ENCODE measurements around the gene TWIST2.

TWIST2 gene

DNA sequence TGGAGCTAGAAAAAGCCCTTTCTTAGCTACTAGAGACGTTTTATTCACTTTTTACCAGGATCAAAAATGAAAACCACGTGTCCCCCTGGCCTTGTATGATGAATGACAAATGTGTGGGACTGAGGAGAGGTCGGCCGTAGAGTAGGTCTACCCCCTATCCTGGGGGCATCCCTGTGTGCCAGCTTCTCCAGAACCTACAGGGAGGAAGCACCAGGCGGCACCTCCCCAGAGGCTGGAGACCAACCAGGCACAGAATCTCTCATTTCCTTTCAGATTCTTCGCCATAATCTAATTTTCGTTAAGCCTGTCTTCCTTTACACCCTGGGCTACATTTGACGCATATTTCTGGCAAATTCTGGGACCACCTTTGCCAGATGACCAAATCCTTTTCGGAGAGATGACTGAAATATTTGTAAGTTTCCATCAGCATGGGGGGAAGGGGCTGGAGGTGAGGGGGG lies 15.9 kb downstream of the TWIST2 start:
- Histone ChIP-seq H3K36me3 (replicated peaks; ENCODE audit: insufficient read depth, low read length) (no peaks in the 10 kb centered on the region), H3K9me3 (replicated peaks; ENCODE audit: insufficient read depth, low read length) (no peaks in the 10 kb centered on the region), H3K79me2 (ENCODE audit: low read length) (no peaks in the 10 kb centered on the region), H3K27ac (ENCODE audit: low read length) (no peak overlapping the region), H3K27me3 (replicated peaks; ENCODE audit: insufficient read depth, low read length) (peaks cover 50% of the 10 kb centered on the region), H4K20me1 (ENCODE audit: insufficient read depth, low read length) (no peaks in the 10 kb centered on the region), H2AFZ (ENCODE audit: low read length) (no peak overlapping the region), H3K4me2 (ENCODE audit: low read depth, low read length) (no peak overlapping the region), H3K4me1 (ENCODE audit: low read length) (no peaks in the 10 kb centered on the region), H3K9me2 (replicated peaks; ENCODE audit: insufficient read depth, low read length) (no peaks in the 10 kb centered on the region), H3F3A (ENCODE audit: insufficient read depth, low read length) (no peaks in the 10 kb centered on the region), H3K9ac (ENCODE audit: low read length) (no peak overlapping the region), H3K4me3 (ENCODE audit: low read length) (no peak overlapping the region)
- no peak for DNase-seq
- TF ChIP-seq EZH2phosphoT487 (IDR thresholded peaks at IDR 0.05; ENCODE audit: low read length) = no peak
- TF ChIP-seq EZH2 (optimal IDR thresholded peaks at IDR 0.05; ENCODE audit: low read depth, low read length) = no peak
- TF ChIP-seq, protein P1, sequence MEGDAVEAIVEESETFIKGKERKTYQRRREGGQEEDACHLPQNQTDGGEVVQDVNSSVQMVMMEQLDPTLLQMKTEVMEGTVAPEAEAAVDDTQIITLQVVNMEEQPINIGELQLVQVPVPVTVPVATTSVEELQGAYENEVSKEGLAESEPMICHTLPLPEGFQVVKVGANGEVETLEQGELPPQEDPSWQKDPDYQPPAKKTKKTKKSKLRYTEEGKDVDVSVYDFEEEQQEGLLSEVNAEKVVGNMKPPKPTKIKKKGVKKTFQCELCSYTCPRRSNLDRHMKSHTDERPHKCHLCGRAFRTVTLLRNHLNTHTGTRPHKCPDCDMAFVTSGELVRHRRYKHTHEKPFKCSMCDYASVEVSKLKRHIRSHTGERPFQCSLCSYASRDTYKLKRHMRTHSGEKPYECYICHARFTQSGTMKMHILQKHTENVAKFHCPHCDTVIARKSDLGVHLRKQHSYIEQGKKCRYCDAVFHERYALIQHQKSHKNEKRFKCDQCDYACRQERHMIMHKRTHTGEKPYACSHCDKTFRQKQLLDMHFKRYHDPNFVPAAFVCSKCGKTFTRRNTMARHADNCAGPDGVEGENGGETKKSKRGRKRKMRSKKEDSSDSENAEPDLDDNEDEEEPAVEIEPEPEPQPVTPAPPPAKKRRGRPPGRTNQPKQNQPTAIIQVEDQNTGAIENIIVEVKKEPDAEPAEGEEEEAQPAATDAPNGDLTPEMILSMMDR (IDR thresholded peaks at IDR 0.05; ENCODE audit: low read length) = no peak

DNA sequence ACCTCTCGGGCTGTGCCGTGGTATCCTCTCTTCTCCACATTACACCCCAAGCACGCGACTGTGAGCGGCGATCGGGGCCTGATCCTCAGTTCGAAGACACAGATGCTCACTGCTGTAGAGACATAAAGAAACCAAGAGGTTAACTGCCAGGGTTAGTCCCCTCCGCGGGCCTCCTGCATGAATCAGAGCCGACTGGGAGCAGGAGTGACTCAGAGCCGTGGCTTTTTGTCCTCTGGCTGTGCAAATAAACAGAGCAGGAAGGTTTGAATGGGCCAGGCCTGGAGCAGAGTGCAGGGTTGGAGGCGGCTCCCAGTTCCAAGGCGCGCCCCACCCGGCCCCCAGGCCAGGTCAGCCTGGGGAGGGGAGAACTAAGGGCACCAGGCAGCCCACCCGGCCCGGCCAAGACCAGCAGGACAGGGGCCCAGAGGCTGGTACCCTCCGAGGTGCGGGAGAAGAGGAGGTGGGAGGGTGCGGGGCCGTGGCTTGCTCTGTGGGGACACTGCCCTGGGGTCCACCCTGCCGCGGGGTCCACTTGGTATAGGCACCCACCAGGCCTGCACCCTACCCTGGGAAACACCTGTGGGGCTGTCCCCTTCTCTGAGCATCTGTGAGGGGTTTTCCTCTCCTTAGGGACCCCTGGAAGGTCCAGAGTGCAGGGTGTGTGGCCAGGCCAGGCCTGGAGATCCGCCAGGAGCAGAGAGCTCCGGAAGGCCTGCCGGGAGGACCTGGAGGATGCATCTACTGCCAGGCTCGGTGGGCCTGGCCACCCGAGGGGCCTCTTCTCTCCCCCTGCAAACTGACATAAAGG lies 16.5 kb downstream of the TWIST2 start:
- H3K4me3 ChIP-seq (ENCODE audit: low read length) = no peak overlapping the region

DNA sequence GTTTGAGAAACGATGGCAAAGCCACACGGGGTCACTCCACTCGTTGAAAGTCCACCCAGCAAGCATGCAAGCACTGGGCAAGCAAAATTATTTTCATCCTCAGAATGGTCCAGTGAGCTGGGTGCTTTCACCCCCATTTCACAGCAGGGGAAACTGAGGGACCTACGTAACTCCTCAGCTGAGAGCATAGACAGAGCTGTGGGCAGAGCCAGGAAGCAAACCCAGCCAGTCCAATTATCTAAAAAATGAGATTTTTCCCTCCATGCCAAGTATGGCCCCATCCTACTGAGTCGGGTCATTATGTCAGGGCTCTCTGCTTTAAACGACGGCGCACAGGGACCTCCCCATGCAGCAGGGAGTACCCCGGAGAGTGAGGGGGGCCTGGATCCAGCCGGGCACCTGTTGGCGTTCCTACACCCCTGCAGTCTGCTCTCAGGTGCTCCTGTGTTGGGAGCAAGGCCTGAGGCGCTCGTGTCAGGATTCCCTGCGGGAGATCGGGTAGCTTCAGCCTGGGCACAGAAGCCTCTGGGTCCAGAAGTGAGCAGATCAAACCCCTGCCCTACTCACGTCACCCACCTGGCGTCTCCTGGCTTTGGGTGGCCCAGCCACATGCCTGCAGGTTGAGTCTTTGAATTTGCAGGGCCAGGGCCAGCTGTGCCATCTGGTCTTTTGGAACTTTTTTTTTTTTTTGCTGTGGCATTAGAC lies 17.3 kb downstream of the TWIST2 start:
- no peak overlapping the region for H3K4me3 ChIP-seq (ENCODE audit: low read length)
- H3K9me2 ChIP-seq (replicated peaks; ENCODE audit: insufficient read depth, low read length) = no peaks in the 10 kb centered on the region
- H3K9me3 ChIP-seq (replicated peaks; ENCODE audit: insufficient read depth, low read length) = no peaks in the 10 kb centered on the region
- no peaks in the 10 kb centered on the region for H3K36me3 ChIP-seq (replicated peaks; ENCODE audit: insufficient read depth, low read length)
- TF ChIP-seq EZH2phosphoT487 (IDR thresholded peaks at IDR 0.05; ENCODE audit: low read length) = no peak
- TF ChIP-seq, protein P1 (IDR thresholded peaks at IDR 0.05; ENCODE audit: low read length) = no peak
- no peak for TF ChIP-seq EZH2 (optimal IDR thresholded peaks at IDR 0.05; ENCODE audit: low read depth, low read length)
- H2AFZ ChIP-seq (ENCODE audit: low read length) = no peak overlapping the region
- H4K20me1 ChIP-seq (ENCODE audit: insufficient read depth, low read length) = no peaks in the 10 kb centered on the region
- DNase-seq = no peak
- no peaks in the 10 kb centered on the region for H3F3A ChIP-seq (ENCODE audit: insufficient read depth, low read length)
- H3K9ac ChIP-seq (ENCODE audit: low read length) = no peak overlapping the region
- H3K79me2 ChIP-seq (ENCODE audit: low read length) = no peaks in the 10 kb centered on the region
- no peak overlapping the region for H3K27ac ChIP-seq (ENCODE audit: low read length)
- no peaks in the 10 kb centered on the region for H3K4me1 ChIP-seq (ENCODE audit: low read length)
- H3K27me3 ChIP-seq (replicated peaks; ENCODE audit: insufficient read depth, low read length) = peaks cover 42% of the 10 kb centered on the region
- H3K4me2 ChIP-seq (ENCODE audit: low read depth, low read length) = no peak overlapping the region

More for the DNA sequence above, 16.5 kb downstream of the TWIST2 start:
- TF ChIP-seq EZH2 (optimal IDR thresholded peaks at IDR 0.05; ENCODE audit: low read depth, low read length) = no peak
- TF ChIP-seq, protein P1 (IDR thresholded peaks at IDR 0.05; ENCODE audit: low read length) = no peak
- Histone ChIP-seq H3F3A (ENCODE audit: insufficient read depth, low read length) (no peaks in the 10 kb centered on the region), H3K27ac (ENCODE audit: low read length) (no peak overlapping the region), H3K36me3 (replicated peaks; ENCODE audit: insufficient read depth, low read length) (no peaks in the 10 kb centered on the region), H3K4me2 (ENCODE audit: low read depth, low read length) (no peak overlapping the region), H4K20me1 (ENCODE audit: insufficient read depth, low read length) (no peaks in the 10 kb centered on the region), H3K9me3 (replicated peaks; ENCODE audit: insufficient read depth, low read length) (no peaks in the 10 kb centered on the region), H3K9ac (ENCODE audit: low read length) (no peak overlapping the region), H2AFZ (ENCODE audit: low read length) (no peak overlapping the region), H3K27me3 (replicated peaks; ENCODE audit: insufficient read depth, low read length) (peaks cover 49% of the 10 kb centered on the region), H3K9me2 (replicated peaks; ENCODE audit: insufficient read depth, low read length) (no peaks in the 10 kb centered on the region), H3K4me1 (ENCODE audit: low read length) (no peaks in the 10 kb centered on the region), H3K79me2 (ENCODE audit: low read length) (no peaks in the 10 kb centered on the region)
- DNase-seq = no peak
